SH-SY5Y (cell line): ENCODE measurements around the gene KRTAP9-1.

Experiments used
- GATA2 ChIP-seq: IDR thresholded peaks from 2 replicates; pipeline ENCODE4 v1.6.1; 2011; ENCODE audit warnings: mild to moderate bottlenecking, low read depth, low read length
- GATA3 ChIP-seq: IDR thresholded peaks from 2 replicates; pipeline ENCODE4 v1.6.1; 2011; ENCODE audit warnings: low read depth, mild to moderate bottlenecking, low read length, moderate library complexity

- TF ChIP-seq GATA2 (no peak), GATA3 (no peak)
Measured at GRCh38 chr17:41176744-41177387, 12.8 kb upstream of the KRTAP9-1 start.
